ENCODE measurements around the gene TMEM25.

TMEM25 gene

GRCh38 chr11:118531597-118532084 lies 649 bp downstream of the TMEM25 start:
- peak overlapping the region; percentile 97 for H3K4me3 ChIP-seq (ENCODE audit: low read depth, low read length)

GRCh38 chr11:118532091-118532490 lies 1.1 kb downstream of the TMEM25 start:
- no peak overlapping the region for H3K4me3 ChIP-seq (ENCODE audit: low read depth, low read length)

- H3K4me3 ChIP-seq (ENCODE audit: low read depth, low read length) = no peak overlapping the region
Observed at GRCh38 chr11:118532852-118533768, 2.1 kb downstream of the TMEM25 start.

GRCh38 chr11:118533769-118534729 lies 3.1 kb downstream of the TMEM25 start:
- H3K4me3 ChIP-seq (ENCODE audit: low read depth, low read length) = no peak overlapping the region

- no peak overlapping the region for H3K4me3 ChIP-seq (ENCODE audit: low read depth, low read length)
Observed at GRCh38 chr11:118535261-118535660, 4.3 kb downstream of the TMEM25 start.

- no peak overlapping the region for H3K4me3 ChIP-seq (ENCODE audit: low read depth, low read length)
Observed at GRCh38 chr11:118536726-118537125, 5.7 kb downstream of the TMEM25 start.

GRCh38 chr11:118537409-118537980 lies 6.5 kb downstream of the TMEM25 start:
- no peak overlapping the region for H3K4me3 ChIP-seq (ENCODE audit: low read depth, low read length)

GRCh38 chr11:118544010-118544646 lies 13.1 kb downstream of the TMEM25 start:
- no peak overlapping the region for H3K4me3 ChIP-seq (ENCODE audit: low read depth, low read length)

- no peak overlapping the region for H3K4me3 ChIP-seq (ENCODE audit: low read depth, low read length)
Observed at GRCh38 chr11:118544647-118545010, 13.6 kb downstream of the TMEM25 start.

GRCh38 chr11:118545533-118545932 lies 14.5 kb downstream of the TMEM25 start:
- no peak overlapping the region for H3K4me3 ChIP-seq (ENCODE audit: low read depth, low read length)

- H3K4me3 ChIP-seq (ENCODE audit: low read depth, low read length) = no peak overlapping the region
Observed at GRCh38 chr11:118547132-118547531, 16.1 kb downstream of the TMEM25 start.

- no peak overlapping the region for H3K4me3 ChIP-seq (ENCODE audit: low read depth, low read length)
Observed at GRCh38 chr11:118552341-118552740, 21.3 kb downstream of the TMEM25 start.

- H3K4me3 ChIP-seq (ENCODE audit: low read depth, low read length) = no peak overlapping the region
Observed at GRCh38 chr11:118560806-118561205, 29.8 kb downstream of the TMEM25 start.

- H3K4me3 ChIP-seq (ENCODE audit: low read depth, low read length) = no peak overlapping the region
Observed at GRCh38 chr11:118565051-118565450, 34.1 kb downstream of the TMEM25 start.

GRCh38 chr11:118569670-118570069 lies 38.7 kb downstream of the TMEM25 start:
- H3K4me3 ChIP-seq (ENCODE audit: low read depth, low read length) = no peak overlapping the region

- H3K4me3 ChIP-seq (ENCODE audit: low read depth, low read length) = no peak overlapping the region
Observed at GRCh38 chr11:118570787-118571186, 39.8 kb downstream of the TMEM25 start.

- peak overlapping the region; percentile 95 for H3K4me3 ChIP-seq (ENCODE audit: low read depth, low read length)
Observed at GRCh38 chr11:118571701-118572060, 40.7 kb downstream of the TMEM25 start.

GRCh38 chr11:118572061-118572980 lies 41.3 kb downstream of the TMEM25 start, which contains the start of gene ARCN1:
Gene ARCN1 (plus strand): TSS chr11:118572409. CDS start chr11:118572548, 139 bp downstream.
- H3K4me3 ChIP-seq (ENCODE audit: low read depth, low read length) = peak within 1 kb of the TSS; percentile 95

GRCh38 chr11:118572981-118573550 lies 42.1 kb downstream of the TMEM25 start:
- H3K4me3 ChIP-seq (ENCODE audit: low read depth, low read length) = peak overlapping the region; percentile 95

Data from iPS-11a (cell line).